Stimulated activated CD8-positive, alpha-beta memory T cell treated with anti-CD3 and anti-CD28 coated beads, Interleukin-2, amount 100 ng/mL, for 48 hours (primary cell): ENCODE measurements around the gene ZFP36L1.

Experiments used
- DNase-seq, 2 donors: peaks; one replicate each; pipeline ENCODE4 v3.0.0-alpha.2; 2020; ENCODE audit warnings: low read depth in 2 of 2

ZFP36L1 gene, protein sequence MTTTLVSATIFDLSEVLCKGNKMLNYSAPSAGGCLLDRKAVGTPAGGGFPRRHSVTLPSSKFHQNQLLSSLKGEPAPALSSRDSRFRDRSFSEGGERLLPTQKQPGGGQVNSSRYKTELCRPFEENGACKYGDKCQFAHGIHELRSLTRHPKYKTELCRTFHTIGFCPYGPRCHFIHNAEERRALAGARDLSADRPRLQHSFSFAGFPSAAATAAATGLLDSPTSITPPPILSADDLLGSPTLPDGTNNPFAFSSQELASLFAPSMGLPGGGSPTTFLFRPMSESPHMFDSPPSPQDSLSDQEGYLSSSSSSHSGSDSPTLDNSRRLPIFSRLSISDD

DNA sequence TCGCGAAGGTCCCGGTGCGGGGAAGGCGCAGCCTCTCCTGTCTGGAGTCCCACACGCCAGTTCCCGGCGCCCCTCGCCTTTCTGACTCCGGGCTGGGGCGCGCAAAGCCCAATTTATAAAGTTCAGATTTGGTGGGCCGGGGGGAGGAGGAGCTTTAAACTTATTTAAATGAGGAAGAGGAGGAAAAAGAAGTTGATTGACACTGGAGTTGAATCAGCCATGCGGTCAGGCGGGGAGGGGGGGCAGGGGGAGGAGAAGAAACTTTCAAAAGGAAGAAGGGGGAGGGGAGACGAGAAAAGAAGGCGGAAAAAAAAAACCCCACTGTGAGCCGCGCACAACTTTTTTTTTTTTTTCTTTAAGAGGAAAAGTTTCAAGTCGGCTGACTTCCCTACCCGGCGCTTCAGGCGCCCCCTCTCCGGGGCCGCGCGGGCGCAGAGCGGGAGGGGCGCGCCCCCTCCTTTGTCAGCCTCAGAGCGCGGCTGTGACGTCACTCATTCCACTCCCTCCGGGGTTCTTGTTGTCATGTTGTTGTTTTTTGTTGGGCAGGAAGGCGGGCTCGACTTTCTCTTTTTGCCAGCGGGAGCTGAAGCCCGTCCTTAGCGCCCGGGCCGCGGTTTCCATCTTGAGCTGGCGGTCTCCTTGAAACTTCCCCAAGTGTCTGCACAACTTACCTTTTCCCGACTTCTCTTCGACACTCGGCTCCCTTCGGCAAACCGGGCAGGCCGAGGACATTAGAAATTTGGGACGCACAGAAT, at the start of gene ZFP36L1:
TSS of gene ZFP36L1 (minus strand) at position 89 of the 755 bp plus-strand sequence. CDS start 129 bp downstream, outside the sequence.
- DNase-seq: peak; percentile 78 to 79

DNA sequence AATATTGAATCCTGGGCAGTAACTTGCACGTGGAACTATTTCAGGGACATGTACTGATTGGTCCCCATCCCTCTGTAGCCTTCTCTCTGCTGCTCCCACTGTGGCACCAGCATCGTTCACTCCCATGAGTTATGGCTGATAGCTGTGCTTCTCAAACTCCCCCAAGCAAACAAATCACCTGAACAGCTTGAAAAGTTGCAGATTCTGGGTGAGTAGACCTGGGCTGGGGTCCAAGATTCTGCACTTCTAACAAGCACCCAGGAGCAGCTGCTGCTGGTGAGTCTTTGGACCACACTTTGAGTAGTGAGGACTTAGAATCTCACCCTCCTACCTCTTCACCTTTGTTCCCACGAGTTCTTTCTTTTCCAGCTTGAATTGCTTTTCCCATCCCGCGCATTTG, 49.4 kb upstream of the ZFP36L1 start:
- no peak for DNase-seq

DNA sequence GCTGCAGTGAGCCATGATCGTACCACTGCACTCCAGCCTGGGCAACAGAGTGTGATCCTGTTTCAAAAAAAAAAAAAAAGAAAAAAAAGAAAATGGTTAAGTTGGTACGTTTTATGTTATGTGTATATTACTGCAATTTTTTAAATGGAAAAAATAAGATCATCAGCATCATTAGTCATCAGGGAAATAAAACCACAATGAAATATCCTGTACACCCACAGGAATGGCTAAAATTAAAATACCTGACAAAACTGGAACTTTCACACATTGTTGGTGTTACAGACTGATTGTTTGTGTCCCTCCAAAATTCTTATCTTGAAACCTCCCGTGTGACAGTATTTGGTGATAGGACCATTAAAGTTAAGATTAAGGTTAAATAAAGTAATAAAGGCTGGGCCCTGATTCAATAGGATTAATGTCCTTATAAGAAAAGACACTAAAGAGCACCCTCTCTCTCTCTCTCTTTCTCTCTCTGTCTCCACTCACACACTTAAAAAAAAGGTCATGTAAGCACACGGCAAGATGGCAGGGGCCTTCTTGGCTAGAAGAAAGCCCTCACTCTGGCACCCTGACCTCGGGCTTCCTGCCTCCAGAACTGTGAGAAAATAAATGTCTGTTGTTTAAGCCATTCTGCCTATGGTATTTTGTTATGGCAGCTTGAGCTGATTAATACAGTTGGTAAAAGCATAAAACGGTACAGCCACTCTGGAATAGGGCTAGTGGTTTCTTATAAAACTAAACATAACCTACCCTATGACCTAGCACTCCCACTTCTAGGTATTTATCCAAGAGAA, 48.3 kb upstream of the ZFP36L1 start:
- no peak for DNase-seq

GRCh38 chr14:68840454-68840853, 47.6 kb upstream of the ZFP36L1 start:
- DNase-seq: no peak

DNA sequence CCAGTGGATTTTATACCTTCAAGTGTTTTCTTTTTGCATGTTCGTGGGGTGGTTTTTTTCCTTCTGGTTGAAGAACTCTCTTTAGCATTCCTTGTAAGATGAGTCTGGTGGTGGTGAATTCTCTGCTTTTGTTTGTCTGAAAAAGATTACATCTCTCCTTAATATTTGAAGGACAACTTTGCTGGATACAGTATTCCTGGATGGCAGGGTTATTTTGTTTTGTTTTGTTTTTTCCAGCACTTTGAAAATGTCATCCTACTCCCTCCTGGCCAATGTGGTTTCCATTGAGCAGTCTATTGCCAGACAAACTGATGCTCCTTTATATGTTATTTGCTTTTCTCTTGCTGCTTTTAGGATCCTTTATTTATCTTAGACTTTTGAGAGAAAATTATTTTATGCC, 43.2 kb upstream of the ZFP36L1 start:
- DNase-seq: no peak

DNA sequence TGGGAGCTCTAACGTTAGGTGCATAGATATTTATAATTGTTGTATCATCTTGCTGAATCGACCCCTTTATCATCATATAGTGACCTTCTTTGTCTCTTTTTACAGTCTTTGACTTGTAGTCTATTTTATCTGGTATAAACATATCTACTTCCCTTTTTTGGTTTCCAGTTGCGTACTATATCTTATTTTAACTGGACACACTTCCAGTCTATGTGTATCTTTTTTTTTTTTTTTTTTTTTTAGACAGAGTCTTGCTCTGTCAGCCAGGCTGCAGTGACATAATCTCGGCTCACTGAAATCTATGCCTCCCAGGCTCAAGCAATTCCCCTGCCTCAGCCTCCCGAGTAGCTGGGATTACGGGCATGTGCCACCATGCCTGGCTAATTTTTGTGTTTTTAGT, 41.9 kb upstream of the ZFP36L1 start:
- DNase-seq: no peak

GRCh38 chr14:68828698-68829097, 35.8 kb upstream of the ZFP36L1 start:
- no peak for DNase-seq

GRCh38 chr14:68825729-68826128, 32.9 kb upstream of the ZFP36L1 start:
- no peak for DNase-seq

DNA sequence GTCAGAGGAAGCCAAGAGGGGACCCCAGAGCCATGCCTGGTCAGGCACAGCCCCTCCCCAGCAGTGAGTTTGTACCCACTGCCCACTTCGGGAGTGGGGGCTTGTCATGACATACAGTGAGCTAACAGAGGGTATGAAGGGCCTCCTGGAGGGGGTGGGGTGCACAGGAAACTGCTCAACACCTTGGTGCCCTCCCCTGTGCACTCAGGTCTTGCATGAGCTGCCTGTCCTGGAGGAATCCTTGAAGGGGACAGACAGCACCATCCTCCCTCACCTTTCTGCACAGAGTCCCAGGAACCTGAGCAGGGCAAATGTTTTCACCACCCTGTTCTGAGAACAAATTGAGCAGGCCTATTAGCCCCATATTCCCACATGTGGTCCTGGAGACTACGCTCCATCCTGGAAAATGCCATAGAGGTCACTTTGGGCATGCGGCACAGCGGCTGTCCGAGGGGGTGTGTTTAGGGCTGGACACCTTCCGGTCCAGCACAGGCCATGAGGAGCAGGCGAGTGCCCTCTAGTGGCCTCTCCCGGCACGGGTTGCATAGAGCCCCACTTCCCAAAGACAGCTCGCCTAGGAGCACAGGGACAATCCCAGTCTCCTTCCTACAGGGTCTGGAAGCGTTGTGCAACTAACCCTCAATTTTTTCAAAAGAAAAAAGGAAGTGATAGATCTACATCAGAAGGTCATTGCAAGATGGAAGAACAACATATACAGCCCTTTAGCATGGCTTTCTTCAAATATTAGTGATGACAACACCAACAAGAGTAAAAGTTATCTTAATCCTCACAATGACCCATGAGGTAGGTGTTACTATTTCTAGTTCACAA, 31.9 kb upstream of the ZFP36L1 start:
- DNase-seq: no peak

- DNase-seq: no peak
These were observed 31.3 kb upstream of the ZFP36L1 start for GRCh38 chr14:68824207-68824516.

GRCh38 chr14:68823434-68824206, 30.8 kb upstream of the ZFP36L1 start:
- no peak for DNase-seq

GRCh38 chr14:68822926-68823325, 30.1 kb upstream of the ZFP36L1 start:
- DNase-seq: no peak

GRCh38 chr14:68822132-68822651, 29.3 kb upstream of the ZFP36L1 start:
- DNase-seq: no peak

DNA sequence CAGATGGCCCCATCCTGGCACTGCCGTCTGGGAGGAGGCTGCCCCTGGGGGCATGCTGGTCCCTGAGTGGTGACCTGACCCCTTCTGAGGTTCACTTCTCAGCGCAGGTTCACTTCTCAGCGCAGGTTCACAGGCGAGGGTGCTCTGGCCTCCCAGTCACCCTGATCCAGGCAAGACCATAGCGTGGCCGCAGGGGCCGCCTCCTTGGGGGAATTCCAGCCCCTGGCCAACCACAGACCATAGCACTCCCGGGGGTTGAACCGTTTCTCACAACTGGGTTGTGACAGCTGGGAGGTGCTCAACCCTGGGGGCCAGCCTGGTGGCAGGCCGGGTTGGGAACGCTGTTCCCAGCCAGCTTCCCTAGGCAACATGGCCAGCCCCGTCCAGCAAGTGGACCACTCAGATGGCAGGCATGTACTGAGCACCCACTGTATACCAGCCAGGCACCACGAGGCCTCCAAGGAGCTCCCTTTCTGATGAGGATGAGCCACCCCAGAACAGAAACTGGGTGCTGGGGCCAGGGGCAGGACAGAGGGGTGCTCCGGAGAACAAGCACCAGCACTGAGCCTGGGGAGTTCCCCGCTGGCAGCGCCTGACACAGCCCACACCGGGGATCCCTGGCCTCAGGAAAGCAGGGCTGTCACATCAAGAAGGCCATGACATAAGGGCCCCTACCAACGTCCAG, 28.3 kb upstream of the ZFP36L1 start:
- DNase-seq: no peak

- no peak for DNase-seq
These were observed 27.7 kb upstream of the ZFP36L1 start for GRCh38 chr14:68820536-68820935.

GRCh38 chr14:68820119-68820518, 27.3 kb upstream of the ZFP36L1 start:
- no peak for DNase-seq

DNA sequence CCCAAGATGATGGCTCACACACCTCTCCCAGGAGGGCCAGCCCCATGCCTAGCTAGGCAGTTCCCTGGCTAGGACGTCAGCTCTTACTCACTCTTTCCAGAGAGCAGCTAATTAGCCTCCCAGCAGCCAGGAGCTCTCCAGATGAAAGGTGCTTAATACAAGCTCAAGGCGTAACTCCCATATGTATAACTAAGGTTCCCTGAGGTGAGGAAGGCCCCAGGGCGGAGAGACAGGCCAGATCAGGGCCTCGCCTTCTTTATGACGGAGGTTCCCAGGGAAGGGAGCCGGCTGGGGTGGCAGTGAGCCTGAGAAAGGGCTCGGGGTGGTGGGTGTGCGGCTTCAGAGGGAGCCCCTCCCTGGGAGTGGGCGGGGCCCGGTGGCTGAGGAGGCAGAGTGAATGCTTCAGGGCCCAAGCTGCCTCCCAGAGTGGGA, 26.4 kb upstream of the ZFP36L1 start:
- DNase-seq: no peak

DNA sequence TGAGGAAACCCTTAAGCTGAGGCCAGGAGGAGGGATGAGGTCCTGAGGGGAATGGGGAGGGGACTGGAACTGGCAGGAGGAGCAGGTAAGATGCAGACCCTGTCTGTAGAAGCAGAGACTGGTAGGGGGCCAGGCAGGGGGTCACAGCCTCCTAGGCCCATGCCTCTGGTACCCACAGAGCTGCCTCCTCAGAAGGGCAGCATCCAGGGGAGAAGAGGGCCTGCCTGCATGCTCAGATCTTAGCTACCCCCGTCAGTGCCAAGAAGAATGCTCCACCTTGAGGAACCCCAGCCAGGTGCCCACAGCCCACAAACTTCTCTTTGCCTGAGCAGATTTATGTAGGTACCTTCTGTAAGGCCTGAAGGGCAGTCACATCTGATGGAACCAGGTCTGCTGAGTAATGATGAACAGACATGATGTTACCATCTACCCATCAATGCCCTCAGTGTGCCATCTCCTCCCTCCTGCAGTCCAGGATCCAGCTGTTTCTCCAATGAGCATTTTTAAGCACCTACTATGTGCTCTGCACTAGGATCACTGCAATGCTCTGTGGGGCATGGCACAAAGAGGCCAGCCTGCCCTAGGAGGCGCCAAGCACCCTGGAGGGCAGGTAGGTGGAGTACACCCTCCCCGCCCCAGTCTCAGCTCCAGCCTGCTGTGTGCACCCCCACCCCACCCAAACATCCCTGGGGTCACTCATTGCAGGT, 24.8 kb upstream of the ZFP36L1 start:
- DNase-seq: no peak

DNA sequence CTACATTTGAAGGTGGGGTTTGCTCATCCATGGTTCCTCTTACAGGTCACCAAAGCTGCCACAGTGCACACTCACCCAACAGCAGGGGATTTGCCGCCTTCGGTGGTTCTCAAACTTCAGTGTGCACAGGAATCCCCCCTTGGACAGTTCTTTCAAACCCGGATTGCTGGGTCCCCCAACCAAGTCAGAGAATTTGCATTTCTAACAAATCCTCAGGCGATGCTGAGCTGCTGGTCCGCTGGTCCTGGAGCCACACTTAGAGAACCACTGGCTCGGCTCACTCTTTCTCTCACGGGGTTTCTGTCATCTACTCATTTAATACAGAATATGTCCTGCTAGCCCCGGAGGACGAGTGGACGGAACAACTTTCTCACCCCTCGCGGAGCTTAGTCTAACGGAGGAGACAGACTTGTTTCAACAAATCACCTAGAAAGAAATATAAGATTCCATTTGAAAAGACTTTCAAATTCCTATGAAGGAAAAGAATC, 24.1 kb upstream of the ZFP36L1 start:
- DNase-seq: no peak
